Measurements from ENCODE around the gene AP1B1.
"Not testable (repeated sequence)": the region's sequence is repeated elsewhere in the genome, so short reads cannot be mapped to it uniquely, and the experiment has no call there.

The AP1B1 gene

GRCh38 chr22:29387921-29388758 is at the start of gene AP1B1:
TSS of gene AP1B1 (minus strand) at chr22:29388570. CDS start at chr22:29367243, 21,327 bp downstream.
- Histone ChIP-seq H3K4me3 (peak within 1 kb of the TSS; percentile 96), H3K4me1 (peaks cover 4% of the 10 kb centered on the region), H3K36me3 (replicated peaks) (peaks cover 16% of the 10 kb centered on the region), H3K27me3 (ENCODE audit: low read depth) (no peaks in the 10 kb centered on the region), H3K9me3 (no peaks in the 10 kb centered on the region)
- peak; percentile 93 to 99 for DNase-seq (ENCODE audit: low spot score in 2 of 2)
- in situ Hi-C loops (cut with MboI; ENCODE audit: low sequenced_read_pairs), result no loop called here

- Histone ChIP-seq H3K36me3 (replicated peaks) (no peaks in the 10 kb centered on the region), H3K4me1 (peaks cover 21% of the 10 kb centered on the region), H3K9me3 (no peaks in the 10 kb centered on the region), H3K27me3 (ENCODE audit: low read depth) (no peaks in the 10 kb centered on the region), H3K4me3 (no peak overlapping the region)
- in situ Hi-C loops (cut with MboI; ENCODE audit: low sequenced_read_pairs), result no loop called here
- no peak for DNase-seq (ENCODE audit: low spot score in 2 of 2)
These were observed 47.1 kb upstream of the AP1B1 start for GRCh38 chr22:29435236-29436136.

- in situ Hi-C loops (cut with MboI; ENCODE audit: low sequenced_read_pairs), result no loop called here
- no peak for DNase-seq (ENCODE audit: low spot score in 2 of 2)
These were observed 45.9 kb upstream of the AP1B1 start for GRCh38 chr22:29434288-29434687.

GRCh38 chr22:29433856-29434255 is 45.5 kb upstream of the AP1B1 start:
- no peak overlapping the region for H3K4me3 ChIP-seq
- H3K4me1 ChIP-seq, result peaks cover 21% of the 10 kb centered on the region
- DNase-seq (ENCODE audit: low spot score in 2 of 2), result no peak
- H3K36me3 ChIP-seq (replicated peaks), result no peaks in the 10 kb centered on the region
- in situ Hi-C loops (cut with MboI; ENCODE audit: low sequenced_read_pairs), result no loop called here
- no peaks in the 10 kb centered on the region for H3K27me3 ChIP-seq (ENCODE audit: low read depth)
- H3K9me3 ChIP-seq, result no peaks in the 10 kb centered on the region

More at GRCh38 chr22:29434288-29434687, 45.9 kb upstream of the AP1B1 start:
- Histone ChIP-seq H3K4me1 (peaks cover 21% of the 10 kb centered on the region), H3K27me3 (ENCODE audit: low read depth) (no peaks in the 10 kb centered on the region), H3K4me3 (no peak overlapping the region), H3K9me3 (no peaks in the 10 kb centered on the region), H3K36me3 (replicated peaks) (no peaks in the 10 kb centered on the region)

- H3K4me1 ChIP-seq, result peaks cover 21% of the 10 kb centered on the region
- no peaks in the 10 kb centered on the region for H3K27me3 ChIP-seq (ENCODE audit: low read depth)
- in situ Hi-C loops (cut with MboI; ENCODE audit: low sequenced_read_pairs), result no loop called here
- DNase-seq (ENCODE audit: low spot score in 2 of 2), result peak; percentile 48 to 61
- no peak overlapping the region for H3K4me3 ChIP-seq
- H3K9me3 ChIP-seq, result no peaks in the 10 kb centered on the region
- no peaks in the 10 kb centered on the region for H3K36me3 ChIP-seq (replicated peaks)
These were observed 43.6 kb upstream of the AP1B1 start for GRCh38 chr22:29431986-29432385.

- no peak for DNase-seq (ENCODE audit: low spot score in 2 of 2)
- H3K27me3 ChIP-seq (ENCODE audit: low read depth), result no peaks in the 10 kb centered on the region
- no peaks in the 10 kb centered on the region for H3K9me3 ChIP-seq
- H3K4me3 ChIP-seq, result no peak overlapping the region
- no peaks in the 10 kb centered on the region for H3K36me3 ChIP-seq (replicated peaks)
- peaks cover 5% of the 10 kb centered on the region; the same call in 1 of the 2 replicates for H3K4me1 ChIP-seq
- in situ Hi-C loops (cut with MboI; ENCODE audit: low sequenced_read_pairs), result no loop called here
These were observed 38.9 kb upstream of the AP1B1 start for GRCh38 chr22:29427176-29427760.

GRCh38 chr22:29426476-29426875 is 38.1 kb upstream of the AP1B1 start:
- H3K27me3 ChIP-seq (ENCODE audit: low read depth), result no peaks in the 10 kb centered on the region
- in situ Hi-C loops (cut with MboI; ENCODE audit: low sequenced_read_pairs), result no loop called here
- DNase-seq (ENCODE audit: low spot score in 2 of 2), result no peak
- no peaks in the 10 kb centered on the region for H3K9me3 ChIP-seq
- H3K36me3 ChIP-seq (replicated peaks), result no peaks in the 10 kb centered on the region
- no peak overlapping the region for H3K4me3 ChIP-seq
- no peaks in the 10 kb centered on the region for H3K4me1 ChIP-seq

GRCh38 chr22:29418704-29419103 is 30.3 kb upstream of the AP1B1 start:
- H3K27me3 ChIP-seq (ENCODE audit: low read depth); H3K9me3 ChIP-seq; DNase-seq (ENCODE audit: low spot score in 2 of 2); in situ Hi-C loops (cut with MboI; ENCODE audit: low sequenced_read_pairs); H3K4me3 ChIP-seq; H3K36me3 ChIP-seq (replicated peaks); H3K4me1 ChIP-seq: not testable (repeated sequence)

- H3K27me3 ChIP-seq (ENCODE audit: low read depth); H3K9me3 ChIP-seq; H3K4me1 ChIP-seq; in situ Hi-C loops (cut with MboI; ENCODE audit: low sequenced_read_pairs); H3K4me3 ChIP-seq; DNase-seq (ENCODE audit: low spot score in 2 of 2); H3K36me3 ChIP-seq (replicated peaks): not testable (repeated sequence)
These were observed 26.7 kb upstream of the AP1B1 start for GRCh38 chr22:29414951-29415591.

GRCh38 chr22:29412772-29413171 is 24.4 kb upstream of the AP1B1 start:
- H3K9me3 ChIP-seq; in situ Hi-C loops (cut with MboI; ENCODE audit: low sequenced_read_pairs): not testable (repeated sequence)
- DNase-seq (ENCODE audit: low spot score in 2 of 2), result peak in 1 of 2 experiments; percentile 32

GRCh38 chr22:29411569-29412211 is 23.3 kb upstream of the AP1B1 start:
- H3K36me3 ChIP-seq (replicated peaks); H3K9me3 ChIP-seq; H3K4me3 ChIP-seq; in situ Hi-C loops (cut with MboI; ENCODE audit: low sequenced_read_pairs); H3K4me1 ChIP-seq; DNase-seq (ENCODE audit: low spot score in 2 of 2); H3K27me3 ChIP-seq (ENCODE audit: low read depth): not testable (repeated sequence)

More at GRCh38 chr22:29412772-29413171, 24.4 kb upstream of the AP1B1 start:
- not testable (repeated sequence) for H3K36me3 ChIP-seq (replicated peaks); H3K4me3 ChIP-seq; H3K4me1 ChIP-seq; H3K27me3 ChIP-seq (ENCODE audit: low read depth)

GRCh38 chr22:29408940-29409339 is 20.6 kb upstream of the AP1B1 start:
- Histone ChIP-seq H3K27me3 (ENCODE audit: low read depth) (no peaks in the 10 kb centered on the region), H3K36me3 (replicated peaks) (no peaks in the 10 kb centered on the region), H3K9me3 (no peaks in the 10 kb centered on the region), H3K4me1 (no peaks in the 10 kb centered on the region), H3K4me3 (no peak overlapping the region)
- no peak for DNase-seq (ENCODE audit: low spot score in 2 of 2)
- in situ Hi-C loops (cut with MboI; ENCODE audit: low sequenced_read_pairs), result no loop called here

- H3K36me3 ChIP-seq (replicated peaks); H3K27me3 ChIP-seq (ENCODE audit: low read depth); H3K4me3 ChIP-seq; H3K9me3 ChIP-seq; in situ Hi-C loops (cut with MboI; ENCODE audit: low sequenced_read_pairs); DNase-seq (ENCODE audit: low spot score in 2 of 2): not testable (repeated sequence)
- H3K4me1 ChIP-seq, result peaks cover 11% of the 10 kb centered on the region
These were observed 13.2 kb upstream of the AP1B1 start for GRCh38 chr22:29401538-29401937.

Measured in HAP-1 (cell line).